ENCODE results near the gene UBAP2.
A peak's percentile ranks its signal among the peaks of the same experiment; 100 is the strongest.

The UBAP2 gene

DNA sequence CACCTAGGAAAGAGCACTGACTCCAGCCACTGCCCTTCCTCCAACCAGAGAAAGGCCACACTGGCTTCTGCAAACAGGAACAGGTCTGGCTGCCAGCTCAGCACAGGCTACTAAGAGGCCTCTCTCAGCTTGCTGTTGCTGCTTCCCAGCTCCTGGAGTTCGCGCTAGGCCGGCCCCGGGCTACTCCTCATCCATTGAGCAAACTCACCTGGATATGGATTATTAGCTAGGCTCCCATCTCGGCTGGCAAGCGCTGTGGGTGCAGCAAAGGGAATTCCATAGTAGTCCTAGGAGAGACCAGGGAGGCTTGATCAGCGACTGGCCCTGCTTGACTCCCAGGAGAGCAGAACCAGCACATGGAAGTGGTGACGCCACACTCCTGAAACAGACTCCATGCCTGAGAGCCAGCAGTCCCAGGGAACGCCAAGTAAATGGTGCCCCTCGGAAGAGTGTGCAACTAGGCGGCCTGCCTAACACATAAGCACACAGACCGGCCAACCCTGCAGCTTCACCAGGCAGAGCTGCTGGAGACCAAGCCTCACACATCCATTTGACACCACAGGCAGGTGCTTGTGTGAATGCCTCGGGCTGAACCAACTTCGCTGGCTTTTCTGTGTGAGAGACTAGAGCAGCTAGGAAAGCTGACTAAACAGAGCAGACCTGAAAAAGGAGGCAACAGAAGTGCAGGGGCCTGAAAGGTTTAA is 124.5 kb downstream of the UBAP2 start:
- Histone ChIP-seq H3K4me2 (ENCODE audit: low read depth, low read length) (no peak overlapping the region), H4K20me1 (ENCODE audit: insufficient read depth, low read length) (no peaks in the 10 kb centered on the region), H3K9ac (ENCODE audit: low read length) (no peak overlapping the region), H3K4me1 (ENCODE audit: low read length) (no peaks in the 10 kb centered on the region), H3K36me3 (replicated peaks; ENCODE audit: insufficient read depth, low read length) (0 out of 2 replicates have a peak, but pooled peaks cover 12% of the 10 kb centered on the region), H3F3A (ENCODE audit: insufficient read depth, low read length) (no peaks in the 10 kb centered on the region), H3K27ac (ENCODE audit: low read length) (no peak overlapping the region), H3K4me3 (ENCODE audit: low read length) (no peak overlapping the region), H3K9me2 (replicated peaks; ENCODE audit: insufficient read depth, low read length) (no peaks in the 10 kb centered on the region), H2AFZ (ENCODE audit: low read length) (no peak overlapping the region), H3K27me3 (replicated peaks; ENCODE audit: insufficient read depth, low read length) (no peaks in the 10 kb centered on the region), H3K9me3 (replicated peaks; ENCODE audit: insufficient read depth, low read length) (no peaks in the 10 kb centered on the region), H3K79me2 (ENCODE audit: low read length) (peaks cover 9% of the 10 kb centered on the region; the same call in 1 of the 2 replicates)
- TF ChIP-seq EZH2phosphoT487 (IDR thresholded peaks at IDR 0.05; ENCODE audit: low read length): no peak
- TF ChIP-seq EZH2 (optimal IDR thresholded peaks at IDR 0.05; ENCODE audit: low read depth, low read length): no peak
- TF ChIP-seq, protein P1, sequence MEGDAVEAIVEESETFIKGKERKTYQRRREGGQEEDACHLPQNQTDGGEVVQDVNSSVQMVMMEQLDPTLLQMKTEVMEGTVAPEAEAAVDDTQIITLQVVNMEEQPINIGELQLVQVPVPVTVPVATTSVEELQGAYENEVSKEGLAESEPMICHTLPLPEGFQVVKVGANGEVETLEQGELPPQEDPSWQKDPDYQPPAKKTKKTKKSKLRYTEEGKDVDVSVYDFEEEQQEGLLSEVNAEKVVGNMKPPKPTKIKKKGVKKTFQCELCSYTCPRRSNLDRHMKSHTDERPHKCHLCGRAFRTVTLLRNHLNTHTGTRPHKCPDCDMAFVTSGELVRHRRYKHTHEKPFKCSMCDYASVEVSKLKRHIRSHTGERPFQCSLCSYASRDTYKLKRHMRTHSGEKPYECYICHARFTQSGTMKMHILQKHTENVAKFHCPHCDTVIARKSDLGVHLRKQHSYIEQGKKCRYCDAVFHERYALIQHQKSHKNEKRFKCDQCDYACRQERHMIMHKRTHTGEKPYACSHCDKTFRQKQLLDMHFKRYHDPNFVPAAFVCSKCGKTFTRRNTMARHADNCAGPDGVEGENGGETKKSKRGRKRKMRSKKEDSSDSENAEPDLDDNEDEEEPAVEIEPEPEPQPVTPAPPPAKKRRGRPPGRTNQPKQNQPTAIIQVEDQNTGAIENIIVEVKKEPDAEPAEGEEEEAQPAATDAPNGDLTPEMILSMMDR (IDR thresholded peaks at IDR 0.05; ENCODE audit: low read length): no peak
- no peak for DNase-seq

DNA sequence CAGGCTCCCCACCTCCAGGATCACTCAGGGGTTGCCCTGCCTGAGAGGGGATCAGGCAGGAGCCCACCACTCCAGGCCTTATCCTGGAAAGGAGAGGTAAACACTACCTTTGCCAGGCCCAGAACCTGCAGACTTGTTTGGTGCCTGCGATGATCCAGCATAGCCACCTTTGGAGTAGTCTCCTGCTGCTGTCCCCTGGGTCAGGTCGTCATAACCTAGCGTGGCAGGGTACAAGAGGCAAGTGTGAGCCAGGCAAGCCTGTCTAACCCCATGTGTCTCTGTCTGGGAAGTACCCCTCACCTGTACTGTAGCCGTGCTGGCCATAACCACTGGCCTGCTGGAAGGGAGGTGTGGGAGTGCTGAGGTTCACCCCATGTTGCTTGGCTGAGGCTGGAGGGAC is 125.6 kb downstream of the UBAP2 start:
- 0 out of 2 replicates have a peak, but pooled peaks cover 9% of the 10 kb centered on the region for H3K79me2 ChIP-seq (ENCODE audit: low read length)
- H3K4me1 ChIP-seq (ENCODE audit: low read length): no peaks in the 10 kb centered on the region
- H3K4me3 ChIP-seq (ENCODE audit: low read length): no peak overlapping the region
- no peak overlapping the region for H3K9ac ChIP-seq (ENCODE audit: low read length)
- no peaks in the 10 kb centered on the region for H3F3A ChIP-seq (ENCODE audit: insufficient read depth, low read length)
- H3K4me2 ChIP-seq (ENCODE audit: low read depth, low read length): no peak overlapping the region
- H2AFZ ChIP-seq (ENCODE audit: low read length): no peak overlapping the region
- no peak for DNase-seq
- no peaks in the 10 kb centered on the region for H3K9me3 ChIP-seq (replicated peaks; ENCODE audit: insufficient read depth, low read length)
- 0 out of 2 replicates have a peak, but pooled peaks cover 12% of the 10 kb centered on the region for H3K36me3 ChIP-seq (replicated peaks; ENCODE audit: insufficient read depth, low read length)
- TF ChIP-seq, protein P1 (IDR thresholded peaks at IDR 0.05; ENCODE audit: low read length): no peak
- TF ChIP-seq EZH2phosphoT487 (IDR thresholded peaks at IDR 0.05; ENCODE audit: low read length) (no peak), EZH2 (optimal IDR thresholded peaks at IDR 0.05; ENCODE audit: low read depth, low read length) (no peak)
- H3K27me3 ChIP-seq (replicated peaks; ENCODE audit: insufficient read depth, low read length): no peaks in the 10 kb centered on the region
- H3K27ac ChIP-seq (ENCODE audit: low read length): no peak overlapping the region
- H4K20me1 ChIP-seq (ENCODE audit: insufficient read depth, low read length): no peaks in the 10 kb centered on the region
- no peaks in the 10 kb centered on the region for H3K9me2 ChIP-seq (replicated peaks; ENCODE audit: insufficient read depth, low read length)

DNA sequence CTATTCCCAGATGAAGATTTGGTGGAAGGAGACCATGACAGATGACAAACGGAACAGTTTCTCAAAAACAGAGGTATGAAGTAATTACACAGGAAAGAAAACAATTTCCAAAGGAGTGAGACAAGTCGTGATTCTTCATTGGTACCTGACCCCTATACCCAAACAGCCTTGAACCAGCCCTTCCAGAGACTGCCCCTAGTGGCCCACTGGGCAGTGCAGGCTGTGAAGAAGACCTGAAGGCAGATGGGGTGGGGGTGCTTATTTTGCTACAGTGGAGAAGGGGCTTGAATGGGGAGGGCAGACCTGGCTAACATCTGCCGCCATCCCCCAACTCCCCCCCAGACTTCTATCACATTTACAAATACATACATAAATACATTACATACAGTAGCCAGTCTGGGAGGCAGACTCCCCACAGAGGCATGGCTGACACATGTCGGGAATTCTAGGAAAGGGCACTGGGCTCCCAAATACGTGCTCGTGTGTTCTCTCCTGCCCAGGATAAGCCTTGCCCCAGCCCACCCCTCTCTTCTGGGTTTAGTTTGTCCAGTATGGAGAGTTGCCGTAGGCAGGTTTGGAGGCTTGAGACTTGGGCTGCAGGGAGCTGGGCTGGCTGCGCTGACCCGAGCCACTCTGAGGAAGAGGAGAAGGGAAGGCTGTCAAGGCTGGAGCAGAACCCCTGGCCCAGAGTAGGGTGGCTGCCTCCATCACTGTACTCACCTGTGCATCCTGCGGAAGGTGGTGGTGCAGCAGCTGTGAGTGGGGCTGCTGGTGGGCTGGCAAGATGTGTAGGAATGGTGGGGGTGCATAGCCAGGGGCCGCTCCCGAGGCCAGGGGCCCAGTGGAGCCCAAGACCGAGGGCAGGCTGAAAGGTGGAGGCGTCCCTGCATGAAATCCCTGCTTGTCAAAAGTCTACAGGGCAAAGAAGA is 126.5 kb downstream of the UBAP2 start:
- H3K36me3 ChIP-seq (replicated peaks; ENCODE audit: insufficient read depth, low read length): peaks cover 9% of the 10 kb centered on the region; the same call in 1 of the 2 replicates
- TF ChIP-seq, protein P1 (IDR thresholded peaks at IDR 0.05; ENCODE audit: low read length): peak; percentile 71
- no peak for TF ChIP-seq EZH2 (optimal IDR thresholded peaks at IDR 0.05; ENCODE audit: low read depth, low read length)
- 0 out of 2 replicates have a peak, but pooled peaks cover 7% of the 10 kb centered on the region for H3K79me2 ChIP-seq (ENCODE audit: low read length)
- no peak overlapping the region for H3K27ac ChIP-seq (ENCODE audit: low read length)
- H3K4me1 ChIP-seq (ENCODE audit: low read length): no peaks in the 10 kb centered on the region
- H3F3A ChIP-seq (ENCODE audit: insufficient read depth, low read length): no peaks in the 10 kb centered on the region
- no peaks in the 10 kb centered on the region for H3K9me3 ChIP-seq (replicated peaks; ENCODE audit: insufficient read depth, low read length)
- H3K4me3 ChIP-seq (ENCODE audit: low read length): no peak overlapping the region
- H2AFZ ChIP-seq (ENCODE audit: low read length): no peak overlapping the region
- H3K4me2 ChIP-seq (ENCODE audit: low read depth, low read length): no peak overlapping the region
- no peak for DNase-seq
- no peaks in the 10 kb centered on the region for H3K9me2 ChIP-seq (replicated peaks; ENCODE audit: insufficient read depth, low read length)
- no peaks in the 10 kb centered on the region for H3K27me3 ChIP-seq (replicated peaks; ENCODE audit: insufficient read depth, low read length)
- H3K9ac ChIP-seq (ENCODE audit: low read length): no peak overlapping the region
- H4K20me1 ChIP-seq (ENCODE audit: insufficient read depth, low read length): no peaks in the 10 kb centered on the region
